Suprapubic skin (tissue), 3 donors: Measurements from ENCODE around the gene XCR1.
"Not testable (repeated sequence)": the region's sequence is repeated elsewhere in the genome, so short reads cannot be mapped to it uniquely, and the experiment has no call there.

Source experiments
- CTCF ChIP-seq, 2 donors: fragments of 200-600 bp in 1 of 2; fragments of 450-650 bp in 1 of 2; sonication (generic) in 1 of 2; IDR thresholded peaks; one replicate each; pipeline ENCODE4 v1.5.1; 2016 to 2019; ENCODE audit warnings: antibody characterized with exemption in 2 of 2, mild to moderate bottlenecking in 1 of 2, moderate library complexity in 1 of 2
- EP300 ChIP-seq: sonication (generic); formaldehyde crosslinking; IDR thresholded peaks from one replicate; pipeline ENCODE4 v1.6.1; 2017; ENCODE audit warnings: antibody characterized with exemption

- not testable (repeated sequence) for TF ChIP-seq CTCF (IDR thresholded peaks at IDR 0.05); EP300
Observed at GRCh38 chr3:46038071-46038470, 10.8 kb upstream of the XCR1 start.
